ENCODE results near the gene HLA-DRB1.
"Not testable (repeated sequence)": the region's sequence is repeated elsewhere in the genome, so short reads cannot be mapped to it uniquely, and the experiment has no call there.

HLA-DRB1 gene

DNA sequence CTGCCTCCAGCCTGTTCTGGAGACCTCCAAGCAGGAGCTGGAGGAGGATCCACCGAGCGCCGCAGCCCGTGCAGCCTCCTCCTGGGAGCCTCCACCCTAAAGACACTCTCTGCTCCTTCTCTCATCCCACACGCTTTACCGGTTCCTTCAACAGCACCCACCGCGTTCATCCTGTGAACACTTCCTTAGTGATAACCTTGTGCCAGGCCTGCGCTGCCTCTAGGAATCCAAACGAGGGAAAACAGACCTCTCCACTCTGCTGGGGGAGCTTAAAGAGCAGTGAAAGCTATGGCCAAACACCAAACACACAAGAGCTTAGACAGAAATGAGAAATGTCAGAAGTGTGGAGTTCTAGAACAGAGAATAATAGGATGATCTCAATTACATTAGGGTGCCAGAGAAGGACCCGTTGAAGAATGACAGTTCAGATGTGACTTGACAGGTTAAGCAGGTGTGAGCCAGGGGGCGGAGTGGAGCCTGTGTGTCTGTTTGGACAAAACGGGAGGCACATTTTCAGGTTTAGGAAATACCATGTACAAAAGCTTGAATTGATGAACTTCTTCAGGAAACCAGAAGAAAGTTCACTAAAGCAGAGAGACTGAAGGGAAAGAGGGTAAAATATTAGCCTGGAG is 31.1 kb downstream of the HLA-DRB1 start:
- DNase-seq (ENCODE audit: low read depth): no peak

DNA sequence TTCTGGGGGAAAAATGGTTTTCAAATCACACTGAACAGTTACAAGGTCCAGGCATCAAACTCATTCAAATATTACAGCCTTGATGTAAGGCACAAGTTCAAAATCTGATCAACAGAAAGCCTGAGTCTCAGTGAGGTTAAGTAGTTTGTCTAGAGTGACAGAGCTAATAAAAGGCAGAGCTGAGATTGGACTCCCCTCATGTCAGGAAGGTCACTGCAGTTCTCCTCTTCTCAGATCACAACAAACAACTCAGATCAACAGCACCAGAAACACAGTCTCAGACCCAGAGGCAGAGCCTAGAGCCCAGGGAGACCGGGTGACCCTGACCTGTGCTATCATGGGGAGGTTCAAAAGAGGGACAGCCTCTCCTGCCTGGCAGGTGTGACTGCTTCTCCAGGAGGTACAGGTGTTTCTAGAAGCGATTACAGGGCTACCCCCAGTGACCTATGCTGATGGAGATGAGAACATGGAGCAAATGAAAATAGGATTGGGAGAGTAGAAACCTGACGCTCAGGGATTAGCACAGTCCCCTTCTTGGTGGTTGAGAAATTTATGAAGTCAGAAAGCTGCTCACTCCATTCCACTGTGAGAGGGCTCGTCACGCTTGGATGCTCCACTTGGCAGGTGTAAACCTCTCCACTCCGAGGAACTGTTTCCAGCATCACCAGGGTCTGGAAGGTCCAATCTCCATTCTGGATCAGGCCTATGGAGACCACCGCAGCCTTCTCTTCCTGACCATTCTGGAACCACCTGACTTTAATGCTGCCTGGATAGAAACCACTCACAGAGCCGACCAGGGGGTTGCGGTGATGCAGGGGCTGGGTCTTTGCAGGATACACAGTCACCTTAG is 35.3 kb downstream of the HLA-DRB1 start:
- DNase-seq (ENCODE audit: low read depth): no peak

DNA sequence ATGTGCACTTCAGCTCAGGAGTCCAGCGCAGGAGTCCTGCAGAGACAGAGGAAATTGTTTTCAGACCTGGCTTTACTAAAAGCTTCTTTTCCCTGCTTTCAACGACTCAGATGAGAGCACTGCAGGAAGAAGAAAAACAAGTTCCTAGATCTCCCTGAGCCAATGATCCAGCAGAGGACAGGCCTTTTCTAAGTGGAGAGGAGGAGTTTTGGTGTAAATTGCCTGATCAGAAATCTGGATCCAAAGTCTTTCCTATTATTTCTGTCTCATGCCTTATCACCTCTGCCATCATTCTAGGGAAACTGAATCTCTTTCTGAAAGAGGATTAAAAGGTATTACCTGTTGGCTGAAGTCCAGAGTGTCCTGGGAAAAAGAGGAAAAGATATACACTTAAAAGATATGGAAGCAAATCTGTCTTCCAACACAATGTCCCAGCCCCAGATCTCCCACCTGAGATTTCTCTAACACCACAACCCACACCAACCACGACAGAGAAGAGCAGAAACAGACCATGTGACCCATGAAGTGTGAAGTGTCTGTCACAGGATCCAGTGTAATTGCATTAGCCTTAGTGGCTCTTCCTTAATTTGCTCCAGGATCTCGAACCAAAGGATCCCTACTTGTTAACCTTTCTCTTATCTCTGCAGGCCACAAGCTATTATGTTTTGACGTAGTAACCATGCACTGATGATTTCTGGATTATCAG is 36.5 kb downstream of the HLA-DRB1 start:
- DNase-seq (ENCODE audit: low read depth): no peak

DNA sequence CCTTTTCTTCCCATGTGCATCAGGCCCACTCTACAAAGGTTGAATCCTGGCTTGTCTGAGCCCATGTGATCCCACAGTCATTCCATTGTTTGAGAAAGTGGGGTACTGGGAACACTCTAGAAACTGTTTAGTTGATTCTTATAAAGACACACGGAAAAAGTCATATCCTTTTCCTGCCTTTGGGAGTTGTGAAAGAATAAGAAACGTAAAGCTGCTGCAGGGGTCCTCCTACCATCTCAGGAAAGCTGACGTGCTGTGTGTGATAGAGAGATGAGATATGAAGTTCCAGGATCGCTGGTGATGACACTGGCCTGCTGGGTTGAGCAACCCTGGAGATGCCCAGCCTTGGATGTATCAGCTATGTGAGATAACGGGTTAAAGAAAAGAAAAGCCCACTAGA is 38.2 kb downstream of the HLA-DRB1 start:
- no peak for DNase-seq (ENCODE audit: low read depth)

DNA sequence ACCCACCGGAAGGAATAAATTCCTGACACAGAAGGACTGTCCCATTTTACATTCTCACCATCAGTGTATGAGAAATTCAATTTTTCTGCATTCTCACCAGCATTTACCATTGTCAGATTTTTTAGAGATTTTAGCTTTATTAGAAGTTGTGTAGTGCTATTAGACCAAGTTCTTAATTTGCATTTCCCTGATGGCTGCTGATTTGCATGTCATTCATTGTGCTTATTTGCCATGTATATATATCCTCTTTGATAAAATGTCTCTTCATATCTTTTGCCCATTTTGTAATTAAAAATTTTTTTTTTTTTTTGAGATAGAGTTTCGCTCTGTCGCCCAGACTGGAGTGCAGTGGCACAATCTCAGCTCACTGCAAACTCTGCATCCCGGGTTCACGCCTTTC is 49.8 kb downstream of the HLA-DRB1 start:
- no peak for DNase-seq (ENCODE audit: low read depth)

DNA sequence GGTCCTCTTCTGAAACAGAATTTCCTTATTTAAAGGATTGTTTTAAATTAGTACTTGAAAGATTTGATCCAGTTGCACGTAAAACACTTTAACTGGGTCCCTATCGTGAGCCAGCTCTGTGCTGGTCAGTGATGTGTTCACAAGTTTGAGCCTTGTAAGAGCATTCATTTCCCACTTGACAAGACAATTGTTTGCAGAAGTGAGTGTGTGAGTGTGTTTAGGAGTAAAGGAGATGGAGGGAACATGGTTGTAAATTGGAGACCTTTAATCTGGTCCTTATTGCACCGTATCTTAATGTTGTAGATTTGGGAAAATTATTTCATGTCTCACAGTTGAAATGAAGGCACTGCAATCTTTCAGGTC is 59.2 kb downstream of the HLA-DRB1 start:
- DNase-seq (ENCODE audit: low read depth): not testable (repeated sequence)

DNA sequence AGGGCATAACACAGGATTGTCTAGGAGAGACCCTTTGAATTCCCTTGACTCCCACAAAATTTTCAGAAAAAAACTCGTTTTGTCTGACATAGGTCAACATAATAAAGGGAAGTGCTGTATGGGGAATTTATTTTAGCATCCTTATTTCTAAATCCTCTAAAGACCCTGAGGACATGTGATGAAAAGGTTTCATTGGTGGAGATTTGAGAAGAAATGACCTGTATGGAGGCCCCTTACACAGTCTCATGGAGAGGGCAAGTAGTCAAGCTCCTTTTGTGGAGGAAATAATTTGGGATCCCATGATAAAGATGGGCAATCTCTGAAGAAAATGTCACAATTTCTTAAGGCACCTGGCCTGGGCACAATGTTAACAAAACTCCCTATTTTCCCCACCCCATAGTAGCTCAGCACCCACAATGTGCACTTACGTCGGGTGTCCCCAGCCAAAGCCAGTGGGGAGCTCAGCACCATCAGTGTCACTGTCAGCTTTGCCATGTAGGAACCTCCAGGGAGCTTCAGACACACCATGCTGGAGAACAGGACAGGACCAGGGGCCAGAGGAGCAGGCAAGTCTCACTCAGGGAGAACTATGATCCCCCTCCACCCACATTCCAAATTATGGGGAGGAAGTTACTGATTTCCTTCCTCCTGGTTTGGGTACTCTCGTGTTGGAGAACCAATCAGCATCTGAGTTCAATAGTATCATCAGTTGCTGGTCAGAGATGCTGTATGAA is 59.8 kb downstream of the HLA-DRB1 start, which contains the start of gene HLA-DRB5:
Gene HLA-DRB5 (minus strand): TSS at position 591 of the 734 bp plus-strand sequence. CDS start 63 bp downstream, at position 528.
- DNase-seq (ENCODE audit: low read depth): no peak

Data from activated T-cell treated with anti-CD3 and anti-CD28 coated beads for 24 hours (primary cell).